HG03175 (cell line): ENCODE data around the gene SSRP1.
A peak's percentile ranks its signal among the peaks of the same experiment; 100 is the strongest.

Experiments
- ATAC-seq: cut with Tn5 transposase; IDR thresholded peaks from one replicate; pipeline ENCODE4 v1.9.1; 2021; ENCODE audit warnings: mild to moderate bottlenecking, moderate library complexity; ENCODE audit not compliant: unreplicated experiment

Gene SSRP1

DNA sequence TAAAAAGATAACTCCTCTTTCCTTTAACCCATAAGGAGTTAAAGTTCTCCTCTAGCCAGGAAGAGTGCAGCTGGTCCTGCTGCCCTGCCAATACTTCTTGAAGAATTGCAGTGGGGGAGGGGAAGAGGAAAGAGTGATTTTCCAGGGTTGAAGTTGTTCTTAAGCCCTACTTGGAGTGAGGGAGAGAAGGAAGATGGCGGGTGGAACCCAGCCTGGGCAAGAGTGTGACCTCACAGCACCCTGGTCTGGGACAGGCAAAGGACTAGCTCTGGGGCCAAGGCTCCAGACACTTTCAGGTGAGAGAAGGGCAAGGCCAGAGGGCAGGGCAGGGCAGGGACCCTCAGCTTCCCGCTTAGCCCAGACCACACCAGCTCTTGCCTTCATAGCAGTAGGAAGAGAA, 17.5 kb downstream of the SSRP1 start:
- no peak for ATAC-seq

DNA sequence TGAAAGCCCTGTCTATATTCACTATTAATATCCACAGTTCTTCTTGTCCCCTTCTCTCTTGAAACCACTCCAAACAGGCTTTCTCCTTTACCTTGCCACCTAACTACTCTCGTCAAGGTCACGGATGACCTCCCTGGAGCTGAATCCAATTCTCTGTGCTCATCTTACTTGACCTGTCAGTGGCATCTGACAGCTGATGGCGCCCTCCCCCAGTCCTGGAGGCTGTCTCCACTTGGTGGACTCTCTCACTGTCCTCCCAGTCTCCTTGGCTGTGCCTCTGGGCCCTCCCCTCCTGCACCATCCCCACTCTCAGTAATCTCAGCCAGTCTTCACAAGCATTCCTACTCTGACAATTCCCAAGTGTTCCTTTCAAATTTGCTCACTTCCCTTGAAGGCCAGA, 19.7 kb downstream of the SSRP1 start:
- ATAC-seq = no peak

DNA sequence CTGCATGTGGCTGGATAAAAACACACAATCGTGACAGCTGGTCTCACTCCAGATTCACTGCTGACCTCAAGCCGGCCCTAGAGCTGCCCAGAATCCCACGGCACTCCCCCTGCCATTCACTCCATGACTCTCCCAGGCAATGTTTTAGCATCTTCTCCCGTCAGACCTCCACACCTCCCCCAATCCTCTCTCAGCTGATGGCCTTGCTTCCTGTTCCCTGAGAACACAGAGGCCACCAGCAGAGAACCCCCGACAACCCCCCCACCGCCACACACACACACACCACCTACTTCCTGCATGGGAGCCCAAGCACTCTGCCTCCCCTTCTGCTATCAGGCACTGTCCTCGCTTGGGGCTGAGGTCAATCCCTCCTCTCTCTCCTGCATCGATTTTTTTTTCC, 20.2 kb downstream of the SSRP1 start:
- ATAC-seq = no peak

DNA sequence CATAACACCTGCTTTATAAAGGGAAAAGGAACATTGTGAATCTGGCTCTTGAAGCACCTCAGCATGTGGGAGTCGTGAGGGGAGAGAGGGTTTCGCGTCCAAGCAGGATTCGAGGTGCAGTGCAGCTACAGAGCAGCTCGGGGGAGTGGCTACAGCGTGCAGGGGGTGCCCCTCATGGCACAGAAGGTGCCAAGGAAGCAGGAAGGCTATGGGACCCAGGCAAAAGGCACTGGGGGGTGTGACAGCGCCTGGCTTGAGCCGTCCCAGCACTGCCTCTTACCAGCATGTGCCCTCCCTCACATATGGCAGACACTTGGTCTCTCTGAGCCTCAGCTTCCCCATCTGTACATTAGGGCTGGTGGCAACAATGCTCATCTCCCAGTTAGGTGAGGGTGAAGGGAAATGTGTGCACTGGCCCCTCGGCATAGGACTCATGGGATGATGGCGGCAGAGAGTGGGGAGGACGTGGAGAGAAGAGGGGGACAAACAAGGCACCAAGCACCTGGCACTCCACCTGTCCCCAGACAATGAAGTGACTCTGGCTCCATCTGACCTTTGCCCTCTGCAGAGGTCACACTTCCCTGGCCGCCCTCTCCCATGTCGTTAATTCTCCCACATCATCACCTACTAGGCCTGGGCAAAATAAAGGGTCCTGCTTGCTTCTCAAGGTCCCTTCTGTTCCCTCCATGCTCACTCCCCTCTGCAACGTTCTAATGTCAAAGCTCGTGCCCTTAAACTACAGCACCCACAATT, 21.3 kb downstream of the SSRP1 start:
- ATAC-seq = no peak

DNA sequence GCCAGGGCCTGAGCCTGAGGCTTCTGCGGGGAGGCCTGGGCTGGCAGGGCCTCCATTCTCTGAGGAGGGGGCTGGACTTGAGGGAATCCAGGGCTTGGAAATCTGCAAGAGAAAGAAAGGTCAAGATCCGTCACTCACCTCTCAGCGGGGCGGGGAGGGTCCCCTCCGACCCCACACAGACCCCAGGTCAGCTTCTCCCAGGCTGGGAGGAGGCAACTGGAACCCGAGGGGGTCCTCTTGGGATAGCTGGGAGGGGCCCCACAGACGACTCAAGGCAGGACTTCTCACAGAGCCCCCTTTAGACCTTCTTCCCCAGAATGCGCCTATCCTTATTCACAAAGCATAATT, 21.9 kb downstream of the SSRP1 start:
- no peak for ATAC-seq

DNA sequence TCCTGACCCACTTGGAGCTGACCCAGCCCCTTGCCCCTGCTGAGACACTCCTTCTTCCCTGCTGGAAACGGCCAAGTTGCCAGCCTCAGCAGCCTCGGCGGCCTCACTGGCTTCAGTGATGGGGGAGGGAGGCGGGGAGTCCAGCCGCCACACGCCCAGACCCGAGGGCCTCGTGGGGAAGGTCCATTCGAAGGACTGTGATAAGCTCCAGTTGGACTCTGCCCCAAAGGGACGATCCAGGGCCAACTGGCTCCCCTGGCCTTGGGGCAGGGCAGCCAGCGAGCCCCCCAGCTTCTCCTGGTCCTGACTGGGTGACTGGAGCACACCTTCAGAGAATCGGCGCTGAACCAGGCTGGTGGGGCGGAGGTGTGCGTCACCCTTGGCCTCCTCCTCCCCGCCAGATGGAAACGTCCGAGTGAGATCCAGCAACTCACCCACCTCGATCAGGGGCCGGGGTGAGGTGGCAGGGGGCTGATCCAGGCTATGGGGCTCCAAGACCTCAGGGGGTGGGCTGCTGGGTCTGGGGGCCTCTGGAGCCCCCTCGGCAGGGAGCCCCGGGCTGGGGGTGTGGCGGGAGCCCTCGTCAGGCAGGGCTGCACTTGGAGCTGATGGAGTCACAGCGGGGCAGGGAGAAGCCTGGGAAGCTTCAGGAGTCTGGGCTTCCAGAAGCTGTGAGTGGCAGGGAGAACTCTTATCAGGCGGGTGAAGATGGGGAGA, 22.5 kb downstream of the SSRP1 start:
- ATAC-seq = no peak

DNA sequence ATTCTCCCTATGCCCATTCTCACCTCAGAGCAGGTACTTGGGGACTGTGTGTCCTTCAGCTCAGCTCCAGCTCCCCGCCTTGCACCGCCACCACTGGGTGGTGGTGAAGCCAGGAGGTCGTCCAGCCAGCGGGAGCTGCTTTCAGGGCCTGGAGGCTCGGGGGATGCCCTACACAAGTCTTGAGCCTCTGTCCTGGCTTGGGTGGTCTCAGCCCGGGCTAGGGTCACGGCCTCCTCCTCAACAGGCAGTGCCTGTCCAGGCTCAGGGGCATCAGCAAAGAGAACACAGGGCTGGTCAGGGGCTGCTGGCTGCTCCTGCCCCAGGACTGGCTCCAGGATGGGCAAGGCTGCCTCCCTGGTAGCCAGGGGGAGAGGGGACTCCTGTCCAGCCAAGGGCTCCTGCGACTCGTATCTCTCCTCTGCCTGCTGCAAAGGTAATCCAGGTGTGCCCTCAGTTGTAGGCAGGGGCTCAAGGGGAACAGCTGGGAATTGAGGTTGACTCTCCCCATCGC, 23.1 kb downstream of the SSRP1 start:
- no peak for ATAC-seq

DNA sequence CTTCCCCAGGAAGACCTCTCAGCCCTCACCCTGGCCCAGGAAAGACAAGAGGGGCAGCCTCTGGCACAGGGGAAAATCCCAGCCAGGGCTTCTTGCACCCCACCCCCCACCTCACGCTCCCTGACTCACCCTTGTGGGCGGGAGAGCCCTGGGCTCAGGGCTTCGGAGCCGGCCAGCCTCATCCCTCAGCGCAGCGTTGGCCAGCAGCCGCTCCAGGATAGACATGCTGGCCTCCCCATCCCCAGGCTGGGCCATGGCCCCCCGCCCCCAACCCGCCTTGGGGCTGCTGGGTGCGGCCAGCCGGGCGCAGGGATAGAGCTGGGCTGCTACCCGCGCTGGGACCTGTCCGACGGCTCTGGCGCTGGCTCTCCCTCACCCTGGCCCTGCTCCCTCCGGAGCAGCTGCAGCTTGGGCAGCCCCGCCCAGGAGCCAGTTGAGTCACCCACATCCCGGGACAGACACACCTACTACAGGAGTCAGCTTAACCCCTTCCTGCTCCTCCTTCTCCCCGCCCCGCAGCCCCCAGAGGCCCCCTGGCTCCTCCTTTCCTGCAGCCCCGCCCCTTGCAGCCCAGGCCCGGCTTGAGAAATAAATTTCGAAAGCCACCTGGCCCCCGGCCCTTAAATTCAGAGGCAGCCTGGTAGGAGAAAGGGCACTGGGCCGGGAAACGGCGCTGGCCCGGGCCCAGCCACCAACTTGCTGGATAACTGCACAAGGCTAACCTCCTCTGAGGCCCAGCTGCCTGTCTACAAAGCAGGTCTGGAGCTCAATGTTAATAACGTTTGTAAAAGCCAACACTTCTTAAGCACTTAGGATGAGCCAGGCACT, 24.4 kb downstream of the SSRP1 start:
- ATAC-seq = peak; percentile 88

DNA sequence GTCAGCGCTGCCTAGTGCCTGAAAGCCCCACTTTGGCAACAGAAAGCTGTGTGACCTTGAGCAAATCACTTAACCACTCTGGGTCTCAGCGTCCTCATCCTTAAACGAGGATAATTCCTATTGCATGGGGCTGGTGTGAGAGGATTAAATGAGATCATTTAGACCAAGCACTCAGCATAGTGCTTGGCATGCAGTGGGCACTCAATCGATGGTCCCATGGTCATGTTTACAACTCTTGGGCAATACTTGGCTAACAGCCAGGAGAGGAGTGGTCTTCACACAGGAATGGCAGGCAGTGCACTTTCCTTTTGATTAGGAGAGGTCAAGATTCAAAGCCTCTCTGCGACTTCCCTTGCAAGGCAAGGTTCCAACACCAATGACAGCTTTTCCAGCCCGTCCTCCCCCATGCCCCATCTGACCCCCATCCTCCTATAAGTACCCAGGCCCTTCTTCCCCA, 25.0 kb downstream of the SSRP1 start:
- no peak for ATAC-seq

DNA sequence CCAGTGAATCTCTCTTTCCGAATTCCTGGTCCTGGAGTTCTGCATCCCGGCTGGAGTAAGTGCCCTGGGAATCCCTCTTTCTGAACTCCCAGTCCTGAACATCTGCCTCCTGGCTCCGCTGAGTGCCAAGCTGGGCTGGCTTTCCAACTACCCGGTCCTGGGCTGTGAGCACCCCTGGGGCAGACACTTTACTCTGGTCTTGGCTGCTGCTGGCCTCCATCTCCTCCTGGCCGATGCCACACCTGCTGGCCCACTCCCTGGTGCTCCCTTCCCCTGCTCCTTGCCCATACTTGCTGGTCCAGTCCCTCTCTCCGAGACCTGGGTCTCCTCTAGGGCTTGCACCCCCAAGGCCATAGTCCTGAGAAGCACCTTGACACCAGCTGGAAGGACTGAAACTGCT, 25.6 kb downstream of the SSRP1 start:
- no peak for ATAC-seq

DNA sequence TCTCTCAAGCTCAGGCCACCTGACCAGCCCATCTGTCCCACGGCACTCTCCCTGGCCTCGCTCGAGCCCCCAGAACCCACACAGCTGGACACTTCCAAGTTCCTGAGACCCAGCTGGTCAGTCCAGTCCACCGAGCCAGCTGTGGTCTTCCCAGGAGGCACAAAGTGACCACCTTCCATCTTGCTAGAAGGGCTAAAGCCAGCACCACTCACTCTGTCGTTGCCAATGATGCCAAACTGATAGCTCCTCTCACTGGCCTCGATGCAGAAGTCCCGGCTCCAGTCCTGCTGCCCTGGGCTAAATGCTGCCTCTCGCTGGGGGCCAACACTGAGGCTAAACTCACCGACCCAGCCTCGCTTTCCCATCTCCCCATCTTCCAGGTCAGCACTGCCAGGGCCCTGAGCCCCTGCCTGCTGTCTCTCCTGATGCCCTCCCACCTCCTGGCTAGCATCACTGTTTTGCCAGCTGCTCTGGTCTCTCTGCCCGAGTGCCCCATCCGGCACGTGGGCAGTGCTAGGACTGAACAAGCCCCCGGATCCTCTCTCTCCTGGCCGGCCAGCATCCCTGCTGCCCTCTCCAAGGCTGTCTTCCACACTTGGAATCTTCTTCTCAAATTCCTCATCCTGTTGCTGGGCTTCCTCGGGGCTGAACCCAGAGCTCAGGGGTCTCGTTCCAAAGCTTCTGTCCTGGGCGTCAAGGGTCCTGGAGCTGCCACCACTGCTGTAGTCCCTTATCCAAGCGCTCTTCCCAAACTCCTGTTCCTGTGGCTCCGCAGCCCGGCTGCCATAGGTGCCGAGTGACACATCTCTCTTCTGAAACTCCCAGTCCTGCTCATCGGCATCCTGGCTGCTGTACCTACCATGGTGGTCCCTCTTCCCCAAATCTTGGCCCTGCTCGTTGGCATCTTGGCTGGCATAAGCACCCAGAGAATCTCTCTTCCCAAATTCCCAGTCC, 26.3 kb downstream of the SSRP1 start:
- ATAC-seq = no peak

DNA sequence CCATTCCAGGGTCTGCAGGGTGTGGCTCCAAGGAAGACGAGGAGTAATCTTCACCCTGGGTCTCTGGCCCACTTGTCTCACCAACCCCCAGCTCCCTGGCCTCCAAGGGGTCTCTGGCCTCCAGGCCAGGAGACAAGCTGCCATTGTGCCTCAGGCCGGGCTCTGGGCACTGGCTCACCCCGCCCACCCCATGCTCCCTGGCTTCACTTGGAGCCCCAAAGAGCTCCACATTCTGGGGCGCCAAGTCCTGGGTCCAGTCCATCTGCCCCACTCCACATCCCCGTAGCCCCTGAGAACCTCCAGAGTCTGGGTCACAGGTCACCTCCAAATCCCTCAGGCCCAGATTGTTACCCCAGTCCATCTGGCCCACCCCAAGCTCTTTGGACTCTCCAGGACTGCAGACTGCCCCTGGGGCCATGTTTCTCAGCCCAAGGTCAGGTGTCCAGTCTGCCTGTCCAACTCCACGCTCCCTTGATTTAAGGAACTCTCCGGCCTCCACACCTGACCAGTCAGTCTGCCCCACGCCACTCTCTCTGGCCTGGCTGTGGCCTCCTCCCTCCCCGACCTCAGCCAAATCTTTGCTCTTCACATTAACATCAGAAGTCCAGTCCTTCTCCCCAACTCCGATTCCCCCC, 27.1 kb downstream of the SSRP1 start:
- ATAC-seq = no peak

DNA sequence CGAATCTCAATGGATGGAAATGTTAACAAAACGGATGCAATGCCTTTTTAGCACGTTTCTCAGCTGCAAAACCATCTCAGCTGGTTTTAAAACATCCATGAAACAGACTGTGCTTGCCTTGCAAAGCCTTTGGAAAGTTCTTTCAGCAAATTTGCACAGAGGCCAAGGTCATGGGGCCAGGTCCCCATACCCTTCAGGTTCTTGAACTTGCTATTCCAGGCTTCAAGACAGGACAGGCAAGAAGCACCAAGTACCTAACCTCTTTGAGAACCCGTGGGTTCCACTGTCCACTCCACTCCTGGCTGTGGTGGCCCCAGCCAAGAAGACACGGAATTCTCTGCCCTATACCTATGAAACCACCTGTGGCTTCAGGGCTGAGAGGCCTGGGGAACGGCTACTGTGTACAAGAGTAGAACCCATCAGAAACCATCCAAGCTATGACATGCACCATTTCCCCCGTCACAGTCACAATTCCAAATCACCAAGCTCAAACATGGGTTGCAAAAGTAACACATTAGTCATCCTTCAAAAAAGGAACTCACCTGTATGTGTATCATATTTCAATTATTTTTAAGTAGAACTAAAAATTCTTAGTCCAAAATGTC, 27.9 kb downstream of the SSRP1 start:
- no peak for ATAC-seq

DNA sequence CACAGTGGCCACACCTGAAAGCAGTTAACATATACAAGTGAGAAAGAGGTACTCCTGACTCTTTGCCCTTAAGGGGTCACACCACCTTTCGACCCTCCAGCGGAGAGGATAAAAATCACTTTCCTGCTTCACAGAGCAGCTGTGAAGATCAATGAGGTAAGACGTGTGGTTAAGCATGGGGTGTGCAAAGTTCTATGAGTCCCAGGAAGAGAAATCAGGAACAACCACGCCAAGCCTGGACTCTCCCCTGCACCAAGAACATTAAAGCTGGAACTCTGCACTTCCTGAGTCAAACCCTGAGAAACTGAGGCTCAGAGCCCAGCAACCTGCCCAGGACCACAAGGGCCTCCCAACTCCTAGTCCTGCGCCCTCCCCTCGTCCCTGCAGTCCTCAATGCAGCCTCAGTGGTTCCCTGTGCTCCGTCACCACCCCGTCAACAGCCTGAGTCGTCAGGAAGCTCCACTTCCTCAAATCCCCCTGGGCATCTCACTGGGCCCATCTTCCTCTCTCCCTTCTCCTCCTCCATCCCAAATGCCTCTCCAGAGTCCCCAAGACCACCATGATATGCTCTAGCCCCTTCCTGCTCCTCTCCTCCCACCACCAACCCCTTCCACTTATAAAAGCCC, 28.6 kb downstream of the SSRP1 start:
- ATAC-seq = no peak

DNA sequence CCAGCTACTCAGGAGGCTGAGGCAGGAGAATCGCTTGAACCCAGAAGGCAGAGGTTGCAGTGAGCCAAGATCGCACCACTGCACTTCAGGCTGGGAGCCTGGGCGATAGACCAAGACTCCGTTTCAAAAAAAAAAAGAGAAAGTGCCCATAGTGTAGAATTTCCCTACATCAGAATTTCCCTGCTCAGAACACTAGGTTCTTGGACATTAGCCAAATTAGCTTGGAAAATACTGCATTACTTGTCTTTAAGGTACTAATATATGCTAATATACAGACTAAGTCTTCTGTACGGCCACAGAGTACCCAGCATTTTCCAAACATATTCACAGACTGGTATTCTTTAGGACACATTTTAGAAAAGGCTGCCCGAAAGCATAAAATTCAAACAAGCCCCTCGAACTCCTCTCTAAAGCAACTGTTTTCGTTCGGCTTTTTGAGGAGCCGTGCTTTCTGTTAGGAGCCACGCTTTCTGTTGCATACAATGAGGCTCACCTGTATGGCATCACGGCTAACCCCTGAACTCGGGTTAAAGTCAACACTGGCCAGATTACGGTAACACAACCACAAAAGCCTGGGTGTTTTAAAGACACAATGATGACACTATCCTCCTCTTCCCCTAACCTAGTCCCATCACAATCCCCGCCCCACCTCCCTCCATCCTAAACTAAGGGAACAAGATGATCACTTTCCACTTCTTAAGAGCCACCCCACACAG, 29.4 kb downstream of the SSRP1 start:
- ATAC-seq = no peak

DNA sequence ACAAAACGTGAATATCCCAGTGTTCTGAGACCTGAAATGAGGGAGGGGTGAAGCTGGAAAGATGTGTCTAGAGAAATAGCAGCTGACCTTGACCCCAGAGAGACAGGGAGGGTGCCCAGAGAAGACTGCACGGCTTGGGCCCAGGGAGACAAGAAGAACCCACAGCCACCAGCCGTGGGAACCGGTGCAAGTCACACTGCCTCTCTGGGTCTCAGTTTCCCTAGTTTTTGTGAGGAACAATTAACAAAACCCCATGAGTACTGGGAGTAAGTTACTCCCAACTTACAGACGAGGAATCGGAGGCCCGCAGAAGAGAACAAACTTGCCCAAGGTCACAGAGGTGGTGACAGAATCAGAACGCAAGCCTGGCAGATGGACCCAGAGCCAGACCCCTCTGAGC, 30.2 kb downstream of the SSRP1 start:
- ATAC-seq = no peak

DNA sequence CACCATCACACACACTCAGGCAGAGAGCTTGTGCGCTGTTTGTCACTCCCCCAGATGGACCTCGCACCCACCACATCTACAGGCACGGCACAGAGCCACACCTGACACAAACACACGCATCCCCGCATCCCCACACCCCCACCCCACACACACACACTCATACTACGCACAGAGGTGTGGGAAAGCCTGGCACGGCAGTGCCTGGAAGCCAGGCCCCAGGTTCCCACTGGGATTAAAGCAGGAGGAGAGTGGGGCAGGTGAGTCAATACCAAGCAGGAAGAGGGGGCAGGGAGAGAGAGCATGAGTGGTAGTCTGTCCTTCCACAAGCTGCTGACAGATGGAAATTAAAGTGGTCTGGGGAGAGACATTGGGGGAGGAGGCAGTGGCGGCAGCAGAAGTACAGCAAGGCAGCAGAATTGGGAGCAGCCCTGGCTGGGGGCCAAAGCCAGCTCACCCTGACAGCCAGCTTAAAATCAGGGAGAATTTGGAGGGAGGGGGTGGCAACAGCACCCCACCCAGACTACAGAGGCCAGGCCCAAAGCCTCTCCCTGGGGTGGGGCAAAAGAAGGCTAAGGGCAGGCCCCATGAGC, 31.6 kb downstream of the SSRP1 start:
- ATAC-seq = no peak
